Amniotic epithelial cell (primary cell): ENCODE data around the gene ICA1.
A peak's percentile ranks its signal among the peaks of the same experiment; 100 is the strongest.

Experiments used
- DNase-seq: peaks from one replicate; pipeline ENCODE4 v3.0.0-alpha.2; 2010; ENCODE audit warnings: low read depth

ICA1 gene

DNA sequence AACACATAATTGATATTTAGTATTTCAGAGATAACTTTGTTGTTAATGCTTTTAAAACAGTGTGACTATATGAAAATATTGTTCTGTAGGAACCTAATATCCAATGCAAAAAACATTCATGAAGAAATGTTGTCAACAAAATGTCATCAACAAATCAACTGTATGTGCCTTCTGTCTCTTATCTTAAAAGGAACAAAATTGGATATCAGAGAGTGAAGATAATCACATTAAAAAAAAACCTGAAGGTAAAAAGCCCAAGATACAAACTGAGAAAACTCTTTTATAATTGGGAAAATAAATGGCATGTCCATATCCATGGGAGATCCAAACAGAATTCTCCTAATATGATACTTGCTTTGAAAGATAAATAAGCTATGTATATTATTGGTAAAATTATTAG, 33.9 kb downstream of the ICA1 start:
- DNase-seq = no peak

DNA sequence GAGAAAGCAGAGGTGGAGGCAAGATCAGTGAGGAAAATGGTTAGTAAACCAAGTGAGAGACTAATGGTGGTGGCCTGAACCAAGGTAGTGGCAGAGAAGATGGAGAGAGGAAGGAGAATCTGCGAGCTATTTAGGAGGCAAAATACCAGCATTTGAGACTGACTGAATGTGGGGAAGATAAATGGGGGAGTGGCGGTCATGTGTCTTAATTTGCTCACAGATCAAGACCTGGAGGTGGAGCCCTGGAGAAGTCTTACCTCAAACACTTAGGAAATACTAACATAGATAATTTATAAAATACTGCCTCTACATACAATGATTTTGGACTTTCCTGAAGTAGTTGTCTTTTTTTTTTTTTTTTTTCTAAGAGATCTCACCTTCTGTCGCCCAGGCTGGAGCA, 34.7 kb downstream of the ICA1 start:
- no peak for DNase-seq

DNA sequence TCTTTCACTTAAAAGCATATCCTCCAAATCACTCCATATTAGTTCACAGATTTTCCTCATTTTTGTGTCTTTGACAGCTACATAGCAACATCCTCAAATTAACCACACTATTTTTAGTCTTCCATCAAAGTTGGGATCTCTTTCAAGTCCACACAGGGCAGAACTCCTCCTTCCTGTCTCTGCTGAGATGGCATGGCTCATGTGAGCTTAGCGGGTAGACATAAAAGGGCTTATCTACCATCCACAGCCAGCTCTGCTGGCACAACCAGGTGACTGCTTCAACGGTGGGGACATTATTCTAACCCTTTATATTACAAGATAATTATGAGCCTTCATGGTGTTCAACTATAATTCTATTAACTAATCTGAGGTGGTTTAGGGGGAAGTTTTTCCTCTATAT, 35.5 kb downstream of the ICA1 start:
- DNase-seq = no peak

DNA sequence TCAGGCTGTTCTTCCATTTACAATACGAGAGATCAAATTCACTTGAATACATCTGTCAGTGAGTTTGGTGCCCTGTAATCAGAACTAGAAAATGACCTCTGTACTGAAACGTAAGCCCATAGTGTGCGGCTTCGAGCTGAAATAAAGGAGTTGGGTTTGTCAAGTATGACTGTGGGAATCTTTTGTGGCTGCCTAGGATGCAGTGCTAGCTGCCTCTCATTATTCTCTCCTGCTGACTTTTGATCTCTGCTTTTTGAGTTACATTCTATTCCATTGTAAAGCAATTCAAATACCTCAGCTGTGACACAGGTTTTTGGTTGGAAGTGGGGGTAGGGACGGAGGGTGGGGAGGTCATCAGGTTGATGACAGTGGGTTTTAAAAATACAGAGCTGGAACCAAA, 40.4 kb downstream of the ICA1 start:
- no peak for DNase-seq

DNA sequence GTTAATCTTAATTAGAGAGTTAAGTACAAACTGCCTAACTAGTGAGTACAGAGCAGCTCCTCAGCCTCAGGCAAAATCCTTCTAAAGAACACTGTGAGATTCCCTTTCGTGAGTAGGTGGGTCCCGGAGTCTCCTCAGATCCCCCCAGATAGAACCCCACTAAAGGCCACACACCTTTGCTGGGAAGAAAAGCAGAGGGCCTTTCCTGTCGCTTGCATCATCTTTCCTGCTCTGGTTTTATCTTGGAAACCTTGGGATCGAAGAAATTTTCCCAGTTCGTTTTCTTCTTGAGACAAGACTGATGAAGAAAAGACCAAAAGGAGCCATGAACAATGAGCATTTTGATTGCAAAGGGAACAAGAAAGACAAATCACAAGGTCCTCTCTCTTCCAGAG, 40.9 kb downstream of the ICA1 start:
- DNase-seq = no peak

DNA sequence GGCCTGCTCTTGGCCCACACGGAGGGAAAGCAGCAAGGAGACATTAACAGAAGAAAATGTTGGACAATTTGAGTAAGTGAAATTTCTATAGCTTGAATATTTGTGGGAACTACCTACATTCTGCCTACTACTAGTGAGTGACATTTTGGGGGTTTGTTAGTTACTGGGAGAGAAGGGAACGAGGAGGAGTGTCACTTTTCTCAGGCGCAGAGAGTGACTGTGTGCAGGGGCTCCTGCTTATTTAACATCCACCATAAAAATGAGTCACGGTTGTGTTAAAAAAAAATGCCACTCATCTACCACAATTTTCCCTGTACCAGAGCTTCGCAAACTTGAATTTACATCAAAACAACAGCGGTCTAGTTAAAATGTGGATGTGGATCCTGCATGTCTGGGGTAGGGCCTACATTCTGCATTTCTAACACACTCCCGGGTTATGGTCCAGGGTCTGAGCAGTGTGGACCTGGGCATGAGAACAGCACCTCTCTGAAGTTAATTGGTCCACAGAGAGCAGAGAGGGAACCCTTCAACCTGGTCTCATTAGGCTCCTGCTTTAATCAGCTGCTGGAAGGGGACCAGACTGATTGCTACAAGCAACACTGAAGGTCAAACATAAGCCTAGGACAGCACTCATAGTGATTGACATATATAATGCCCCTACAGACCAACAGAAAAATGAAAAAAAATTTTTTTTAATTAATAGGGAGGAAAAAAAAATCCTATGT, 41.4 kb downstream of the ICA1 start:
- no peak for DNase-seq

DNA sequence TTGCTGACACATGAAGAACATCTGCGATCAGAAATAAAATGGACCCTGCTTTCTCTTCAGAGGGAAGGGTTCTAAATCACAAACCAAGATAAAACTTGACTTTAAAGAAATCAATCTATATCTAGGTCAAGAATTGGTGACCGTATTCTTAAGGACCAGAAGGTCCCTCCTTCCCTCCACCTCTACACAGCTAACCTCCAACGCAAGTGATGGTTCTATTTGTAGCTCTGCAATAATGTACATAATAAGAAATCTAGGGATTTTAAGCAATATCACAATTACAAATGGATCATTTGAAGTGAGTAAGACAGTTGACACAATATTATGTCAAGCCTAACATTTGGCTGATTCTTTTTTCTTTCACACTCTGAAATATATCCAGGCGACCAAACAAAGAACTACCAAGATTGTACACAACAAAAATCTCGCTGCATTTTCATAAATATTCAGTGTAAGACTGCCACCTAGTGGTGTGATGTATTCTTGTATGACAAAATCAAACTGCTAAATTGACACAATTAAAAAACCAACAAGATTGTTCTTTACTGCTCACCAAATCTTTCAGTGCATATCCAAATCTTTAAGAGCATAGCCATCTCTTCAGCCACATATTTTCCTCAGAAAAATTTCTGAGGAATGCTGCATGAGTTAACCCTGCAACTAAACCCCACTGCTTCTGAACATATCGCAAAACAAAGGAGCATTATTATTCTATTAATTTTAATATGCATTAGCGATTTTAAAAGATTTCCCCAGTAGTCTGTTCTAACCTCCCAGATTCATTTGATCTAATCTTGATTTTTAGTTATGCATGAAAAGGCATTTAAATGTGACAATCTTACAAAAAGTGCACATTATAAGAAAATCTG, 44.5 kb downstream of the ICA1 start:
- peak; percentile 70 for DNase-seq

DNA sequence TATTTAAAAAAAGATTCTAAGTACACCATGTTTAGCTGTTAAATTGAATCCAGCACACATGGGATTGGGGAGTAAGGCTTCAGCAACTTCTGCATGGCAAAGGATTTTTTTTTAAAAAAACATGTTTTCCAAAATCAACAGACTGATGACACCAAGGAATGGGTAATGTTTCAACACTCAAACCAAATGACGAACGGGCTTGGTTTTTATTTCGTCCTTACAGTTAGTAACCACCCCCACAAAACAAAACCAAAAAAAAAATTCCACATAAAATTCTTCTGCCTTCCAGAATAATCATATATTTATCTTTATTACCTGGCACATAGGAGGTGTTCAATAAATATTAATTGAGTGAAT, 45.7 kb downstream of the ICA1 start:
- DNase-seq = no peak

DNA sequence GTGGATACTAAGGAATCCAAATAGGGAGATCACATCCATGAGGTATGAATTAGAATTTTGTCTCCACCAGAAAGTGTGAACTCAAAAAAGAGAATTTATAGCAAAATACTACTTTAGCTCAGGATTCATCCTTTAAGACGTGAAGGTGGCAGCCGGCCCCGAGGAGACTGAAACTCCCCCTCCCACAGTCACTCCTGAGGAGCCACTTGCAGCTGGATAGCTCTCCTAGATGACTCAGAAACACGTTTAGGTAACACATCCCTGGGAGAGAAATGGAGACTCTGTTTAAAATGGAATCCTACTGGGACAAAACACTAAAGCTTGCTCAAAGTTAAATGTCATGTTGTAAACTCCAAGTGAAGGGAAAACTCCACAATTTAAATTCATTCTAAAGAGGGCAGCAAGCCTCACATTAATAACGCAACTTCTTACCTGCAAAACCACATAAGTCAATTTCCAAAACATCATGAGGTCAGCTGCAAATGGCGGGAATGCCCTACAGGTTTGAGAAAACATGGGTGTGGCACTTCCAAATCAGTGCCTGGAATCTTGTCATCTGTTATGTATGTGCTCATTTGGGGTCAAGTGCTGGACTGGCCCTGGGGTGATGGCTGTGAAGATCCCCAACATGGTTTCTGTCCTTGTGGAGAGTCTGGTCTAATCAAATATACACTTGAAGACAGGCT, 46.2 kb downstream of the ICA1 start:
- no peak for DNase-seq

DNA sequence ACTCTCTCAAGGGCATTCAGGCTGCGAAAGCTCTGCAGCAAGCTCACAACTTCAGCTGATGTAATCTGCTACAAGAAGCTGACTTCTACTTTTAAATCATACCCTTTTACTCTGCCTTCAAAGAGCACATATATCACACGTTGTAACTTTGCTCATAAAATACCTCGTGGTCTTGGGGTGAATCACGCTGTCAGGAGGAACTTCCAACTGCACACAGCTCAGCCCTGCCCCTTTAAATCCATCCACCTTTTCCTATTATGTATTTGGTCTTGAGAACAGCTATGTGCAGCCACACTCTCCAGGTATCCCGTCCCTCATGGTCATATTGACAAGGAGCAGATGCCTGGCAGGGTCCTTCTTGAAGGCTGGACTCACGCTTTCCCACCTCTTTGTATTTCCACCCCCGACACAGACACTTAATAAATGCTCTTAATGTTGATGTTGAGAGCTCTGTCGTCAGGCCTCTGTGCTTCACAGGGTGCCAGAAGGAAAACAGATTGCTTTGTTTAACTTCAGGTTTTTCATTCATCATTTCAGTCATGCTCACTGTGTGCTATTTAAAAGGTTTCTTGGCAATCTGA, 47.6 kb downstream of the ICA1 start:
- peak; percentile 93 for DNase-seq

DNA sequence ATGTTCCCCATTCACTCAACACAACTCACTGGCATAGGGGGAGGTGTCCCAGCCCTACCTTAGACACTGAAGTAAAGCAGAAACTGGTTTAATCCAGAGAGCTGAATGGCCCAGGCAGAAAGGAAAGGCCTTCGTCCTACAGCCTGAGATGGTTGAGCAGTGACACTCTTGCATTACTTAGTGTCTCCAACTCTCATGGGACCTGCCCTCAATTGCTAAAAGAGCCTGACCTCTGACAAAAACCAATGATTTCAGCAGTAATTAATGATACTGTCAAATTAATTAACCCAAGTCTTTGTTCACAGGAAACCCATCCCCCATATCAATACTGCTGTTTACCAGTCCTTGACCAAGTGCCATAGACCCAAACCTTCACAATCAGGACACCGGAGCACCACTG, 48.6 kb downstream of the ICA1 start:
- no peak for DNase-seq

DNA sequence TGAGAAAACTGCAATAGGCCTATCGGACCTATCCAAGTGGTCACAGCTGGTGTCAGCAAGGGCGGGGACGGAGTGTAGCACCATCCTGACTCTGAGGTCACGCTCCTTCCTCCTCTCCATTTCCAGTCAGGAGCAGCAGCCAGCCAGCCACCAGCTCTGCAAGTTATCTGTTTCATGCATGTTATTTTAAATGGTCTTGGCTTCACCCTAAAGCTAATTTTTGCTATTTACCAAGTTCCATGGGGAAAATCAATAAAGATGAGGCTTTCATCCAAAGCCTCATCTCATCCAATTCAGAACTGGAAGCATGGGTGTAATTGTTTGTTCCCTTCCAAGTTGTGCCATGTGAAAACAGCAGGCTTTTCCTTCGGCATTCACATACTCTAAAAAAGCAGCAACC, 49.3 kb downstream of the ICA1 start:
- DNase-seq = no peak

DNA sequence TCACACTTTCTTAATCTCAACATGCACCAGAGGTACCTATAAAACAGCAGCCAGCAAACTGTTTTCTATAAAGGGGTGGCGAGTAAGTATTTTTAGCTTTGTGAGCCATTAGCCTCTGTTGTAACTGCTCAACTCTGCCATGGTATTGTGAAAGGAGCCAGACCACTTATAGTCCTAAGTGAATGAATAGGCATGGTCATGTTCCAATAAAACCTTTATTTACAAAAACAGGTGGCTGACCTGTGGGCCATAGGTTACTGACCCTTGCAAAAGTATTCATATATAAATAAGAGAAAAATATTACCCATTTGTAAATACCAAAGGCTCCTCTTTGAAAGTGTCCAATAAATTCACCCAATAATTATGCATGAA, 50.3 kb downstream of the ICA1 start:
- peak; percentile 35 for DNase-seq

DNA sequence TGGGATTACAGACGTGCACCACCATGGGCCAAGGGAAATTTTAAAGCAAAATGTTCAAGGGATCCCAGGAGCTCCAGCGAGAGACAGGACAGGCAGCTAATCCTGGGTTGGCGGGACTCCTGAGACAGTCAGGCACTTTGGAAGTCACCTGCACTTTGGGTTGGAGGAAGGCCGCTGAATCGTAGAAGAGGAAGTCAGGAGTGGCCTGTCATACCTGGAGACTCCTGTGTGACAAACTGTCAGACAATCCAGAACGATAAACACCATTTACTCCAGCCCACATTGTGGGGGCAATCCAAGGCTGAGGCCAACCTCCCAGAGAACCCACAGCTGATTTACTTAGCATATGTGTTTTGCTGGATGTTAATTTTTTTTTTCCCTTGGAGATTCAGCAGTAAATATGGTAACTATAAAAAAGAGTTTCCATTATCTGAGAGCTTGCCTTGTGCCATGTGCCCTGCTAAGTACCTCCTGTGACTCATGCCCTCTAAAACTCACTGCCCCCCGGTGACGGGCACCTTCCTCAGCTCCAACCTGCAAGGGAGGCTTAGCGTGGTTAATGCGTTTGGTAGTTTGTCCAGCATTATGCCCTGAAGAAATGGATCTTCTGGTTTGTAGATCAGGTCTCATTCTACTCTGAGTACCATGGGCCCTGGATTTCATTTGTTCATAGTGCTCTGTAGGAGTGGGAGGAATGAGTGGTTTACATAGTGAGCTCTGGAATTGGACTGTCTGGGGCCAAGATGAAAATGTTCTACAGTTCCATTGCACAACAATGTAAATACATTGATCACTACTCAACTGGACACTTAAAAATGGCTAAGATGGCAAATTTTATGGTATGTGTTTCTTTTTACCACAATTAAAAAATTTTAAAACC, 50.9 kb downstream of the ICA1 start:
- no peak for DNase-seq

DNA sequence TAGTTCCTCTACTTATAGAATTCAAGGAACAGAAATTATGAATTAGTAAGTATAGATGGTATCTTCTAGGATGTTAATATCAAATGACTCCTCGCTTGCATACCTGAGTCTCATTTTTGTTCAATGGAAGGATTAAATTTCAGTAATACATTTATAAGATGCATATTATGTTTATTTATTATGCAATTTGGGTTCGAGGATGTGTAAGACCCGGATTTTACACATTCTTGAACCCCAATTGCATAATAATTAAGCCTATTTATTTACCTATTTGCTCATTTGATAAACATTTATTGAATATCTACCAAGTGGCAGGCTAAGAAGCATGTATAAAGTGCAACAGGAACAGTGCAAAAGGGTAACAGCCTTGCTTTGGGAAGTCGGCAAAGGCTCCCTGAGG, 52.6 kb downstream of the ICA1 start:
- no peak for DNase-seq

DNA sequence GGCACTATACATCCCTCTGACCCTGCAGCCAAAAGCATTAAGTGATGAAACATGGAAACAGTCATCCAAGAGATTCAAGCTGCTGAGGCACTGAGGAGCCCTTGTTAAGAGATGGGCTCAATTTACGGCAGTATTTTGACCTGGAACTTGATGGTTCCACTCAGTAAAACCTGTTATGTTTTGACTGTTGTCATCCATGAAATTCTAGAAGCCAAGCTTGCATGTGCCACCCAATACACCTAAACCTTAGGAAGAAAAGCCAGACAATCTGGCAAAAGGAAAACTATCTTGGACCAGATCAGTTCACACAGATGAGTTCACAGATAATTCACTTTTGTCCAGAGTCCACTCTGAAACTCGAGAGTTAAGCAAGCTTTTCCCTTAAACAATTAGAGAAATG, 53.2 kb downstream of the ICA1 start:
- DNase-seq = no peak

DNA sequence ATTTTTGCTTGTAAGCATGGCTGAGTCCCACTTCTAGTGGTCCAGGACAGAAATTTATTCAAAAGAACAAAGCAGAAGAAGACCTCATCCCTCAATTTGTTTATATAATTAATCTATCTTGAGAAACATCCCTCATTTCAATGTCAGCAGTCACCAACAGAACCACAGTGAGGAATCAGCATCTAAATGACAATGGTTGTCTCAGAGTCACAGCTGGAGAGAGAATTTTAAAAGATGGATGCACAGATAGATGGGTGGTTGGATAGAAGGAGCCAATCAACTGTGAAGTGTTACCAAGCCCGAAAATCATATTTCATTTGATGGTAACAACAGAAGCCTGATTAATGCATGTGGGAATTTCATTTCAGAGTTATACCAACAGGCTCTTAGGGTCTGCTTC, 55.0 kb downstream of the ICA1 start:
- DNase-seq = no peak

DNA sequence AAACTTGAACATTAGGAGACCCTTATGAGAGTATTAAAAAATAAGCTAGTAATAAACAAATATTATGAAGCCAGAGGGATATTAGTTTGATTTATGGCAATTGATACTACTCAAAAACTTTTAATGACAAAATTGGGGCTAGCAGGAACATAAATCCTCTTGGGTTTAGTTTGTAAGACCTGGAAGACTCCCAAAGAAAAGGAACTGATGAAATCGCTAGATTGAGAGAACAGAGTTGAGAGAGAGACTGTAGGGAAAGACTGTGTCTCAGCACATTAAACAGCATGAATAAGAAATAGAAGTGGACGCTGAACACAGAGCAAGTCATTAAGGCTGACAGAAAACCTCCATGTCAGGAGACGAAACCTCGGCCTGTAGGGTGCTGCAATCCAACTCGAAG, 56.4 kb downstream of the ICA1 start:
- DNase-seq = no peak

DNA sequence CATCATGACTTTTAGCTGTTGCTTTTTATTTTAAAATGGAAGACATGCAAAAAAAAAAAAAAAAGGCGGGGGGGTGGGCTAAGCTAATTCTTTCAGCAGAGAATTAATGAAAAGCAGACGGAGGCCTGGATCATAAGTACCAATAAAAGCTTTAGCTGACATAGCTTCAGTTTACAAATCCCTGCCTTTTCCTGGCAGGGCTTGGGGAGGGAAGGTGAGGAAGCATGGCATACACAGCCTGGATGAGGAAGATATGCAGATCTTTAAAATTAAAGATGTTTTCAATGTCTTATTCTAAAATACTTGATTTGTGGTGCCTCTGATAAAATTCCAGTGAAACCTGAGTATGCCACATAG, 57.0 kb downstream of the ICA1 start:
- DNase-seq = no peak

DNA sequence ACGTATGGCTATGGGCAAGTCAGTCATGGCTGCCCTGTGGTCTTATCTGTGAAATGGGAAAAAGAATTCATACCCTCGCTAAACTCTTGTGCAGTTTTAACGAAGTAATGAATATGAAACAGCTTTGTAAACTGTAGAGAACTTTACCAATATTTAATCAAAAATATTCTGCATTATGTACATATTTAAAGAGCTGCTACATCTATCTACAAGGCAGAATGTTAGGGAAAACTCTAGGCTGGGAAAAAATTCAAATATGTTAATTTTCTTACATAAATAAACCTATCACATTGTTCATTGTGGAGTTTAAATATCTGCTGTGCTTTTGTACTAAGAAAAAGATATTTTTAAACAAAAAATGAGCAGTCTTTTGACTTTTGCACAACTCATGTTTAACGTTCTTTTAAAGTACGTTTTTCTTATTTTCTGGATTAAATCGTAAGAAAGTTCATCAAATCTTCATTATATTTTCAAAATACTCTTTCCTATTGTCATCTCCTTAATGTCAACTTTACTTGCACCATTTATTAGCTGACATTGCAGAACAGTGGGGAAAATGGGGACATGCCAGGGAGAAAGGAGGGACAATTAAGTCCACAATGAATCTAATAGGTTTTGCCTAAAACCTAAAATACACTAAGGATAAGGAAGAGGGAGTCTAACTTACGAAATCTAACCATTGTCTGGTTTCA, 57.5 kb downstream of the ICA1 start:
- DNase-seq = no peak

DNA sequence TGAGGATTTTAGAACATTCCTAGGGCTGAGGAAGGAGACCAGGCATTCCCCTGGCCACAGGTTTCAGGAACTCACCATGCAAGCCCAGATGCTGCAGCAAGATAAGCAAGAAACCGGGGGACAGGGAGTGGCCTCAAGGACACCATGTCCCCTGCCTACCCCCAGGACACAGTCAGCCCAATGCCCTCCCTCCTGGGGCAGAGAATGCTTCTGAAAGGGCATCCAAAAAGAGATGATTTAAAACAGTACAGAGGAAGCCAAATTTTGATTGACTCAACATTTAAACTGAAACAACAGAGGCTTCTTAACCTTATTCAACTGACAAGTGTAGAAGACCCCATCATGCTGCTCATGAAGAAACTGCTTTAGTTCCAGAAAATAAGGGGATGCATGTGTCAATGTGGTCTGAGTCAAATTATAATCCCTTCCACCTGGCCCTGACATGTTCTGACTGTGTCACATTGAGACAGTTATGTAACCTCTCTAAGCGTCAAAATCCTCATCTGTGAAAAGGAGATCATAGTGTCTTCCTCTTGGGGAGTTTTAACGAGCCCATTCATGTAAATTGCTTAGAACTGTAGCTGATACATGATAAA, 60.0 kb downstream of the ICA1 start:
- DNase-seq = no peak
